Activated T-cell treated with anti-CD3 and anti-CD28 coated beads for 48 hours (primary cell): ENCODE data around the gene CDH13.

Source experiments
- DNase-seq: peaks from one replicate; pipeline ENCODE4 v3.0.0-alpha.2; 2020; ENCODE audit warnings: low read depth

CDH13 gene

DNA sequence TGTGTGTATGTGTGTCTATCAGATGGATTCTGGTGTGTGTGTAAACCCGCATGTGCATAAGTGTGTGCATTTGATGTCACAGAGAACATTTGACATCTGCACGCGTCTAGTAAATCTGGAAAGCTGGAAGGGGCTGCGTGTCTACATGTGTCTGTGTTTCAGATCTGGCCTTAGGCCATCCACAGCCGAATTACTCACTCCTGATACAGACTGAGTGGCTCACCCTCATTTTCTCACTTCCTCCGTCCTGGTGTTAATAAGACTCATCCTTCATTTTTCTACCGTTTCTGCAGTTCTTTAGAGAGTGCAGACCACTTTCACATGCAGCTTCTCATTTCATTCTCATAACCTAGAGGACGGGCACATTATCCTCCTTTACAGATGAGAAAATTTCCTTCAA is 491.6 kb downstream of the CDH13 start:
- no peak for DNase-seq

DNA sequence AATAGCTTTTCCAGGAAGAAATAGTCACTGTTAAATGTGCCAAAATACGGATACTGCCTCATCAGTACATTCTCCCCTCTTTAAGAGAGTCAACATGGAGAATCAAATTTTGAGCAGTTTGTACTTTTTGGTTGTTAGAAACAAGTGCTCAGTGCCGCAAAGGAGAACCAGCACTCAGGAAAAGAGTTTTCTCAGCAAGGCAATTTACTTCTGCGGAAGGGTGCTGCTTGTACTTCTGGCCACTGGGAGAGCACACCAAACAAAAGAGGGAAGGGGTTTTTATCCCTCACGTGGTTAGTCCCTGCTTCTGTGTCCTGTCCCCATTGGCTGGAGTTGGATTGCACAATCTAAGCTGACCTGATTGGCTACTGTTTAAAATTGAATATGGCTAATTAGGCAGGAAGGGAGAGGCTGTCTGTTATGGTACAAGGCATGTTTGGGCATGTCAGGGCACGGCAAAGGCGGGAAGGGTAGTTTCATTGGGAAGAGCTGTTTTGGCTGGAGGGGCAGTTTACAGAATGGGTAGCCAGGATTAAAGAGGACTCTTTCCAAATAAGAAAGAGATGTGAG is 499.3 kb downstream of the CDH13 start:
- DNase-seq, result no peak

DNA sequence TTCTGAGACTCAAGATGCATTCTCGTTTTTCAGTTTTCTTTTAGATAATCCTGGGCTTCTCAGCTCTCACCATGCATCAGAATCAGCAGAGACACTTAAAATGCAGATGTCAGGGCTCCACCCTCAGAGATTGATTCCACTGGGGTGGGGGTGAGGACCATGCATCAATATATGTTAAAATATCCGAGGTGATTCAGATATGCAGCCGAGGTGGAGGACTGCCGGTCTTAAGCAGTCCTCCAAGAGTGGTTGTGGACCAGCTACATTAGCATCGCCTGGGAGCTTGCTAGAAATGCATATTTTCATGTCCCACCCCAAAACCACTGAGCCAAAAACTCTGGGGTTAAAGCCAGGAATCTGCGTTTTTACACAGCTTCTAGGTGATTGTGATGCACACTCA is 501.3 kb downstream of the CDH13 start:
- DNase-seq, result no peak

DNA sequence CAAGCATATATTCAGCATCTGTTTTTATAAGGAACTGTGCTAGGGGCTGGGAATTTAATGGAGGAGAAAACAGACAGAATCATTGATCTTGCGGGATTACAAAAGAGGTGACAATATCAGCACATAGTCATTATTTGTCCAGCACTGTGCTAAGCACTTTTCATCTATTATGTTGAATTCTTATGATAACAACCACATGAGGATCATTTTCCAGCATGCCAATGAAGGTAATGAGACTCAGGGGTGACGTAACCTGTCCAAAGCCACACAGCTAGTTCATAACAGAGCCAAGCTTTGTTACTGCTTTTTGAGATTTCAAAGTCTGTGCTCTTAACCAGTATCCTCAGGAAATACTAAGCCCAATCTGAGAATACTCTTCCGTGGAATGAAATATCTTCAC is 503.3 kb downstream of the CDH13 start:
- no peak for DNase-seq

DNA sequence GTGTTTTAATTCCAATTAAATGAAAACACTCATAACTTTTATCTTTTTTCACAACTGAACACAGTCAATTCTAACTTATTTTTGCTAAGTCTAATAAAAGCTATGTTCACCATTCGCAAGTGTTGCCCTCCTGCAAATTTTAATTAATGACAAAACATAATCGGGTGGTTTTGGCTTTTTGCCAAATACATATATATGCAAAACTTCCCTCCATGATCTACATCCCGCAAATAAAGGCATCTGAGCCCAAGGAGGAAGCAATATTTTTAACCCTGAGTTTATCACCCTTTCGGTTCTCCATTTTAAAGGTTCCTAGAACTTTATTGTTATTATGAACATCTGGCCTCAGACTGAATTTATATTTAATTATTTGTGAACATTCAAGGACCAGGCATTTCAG is 507.9 kb downstream of the CDH13 start:
- no peak for DNase-seq

DNA sequence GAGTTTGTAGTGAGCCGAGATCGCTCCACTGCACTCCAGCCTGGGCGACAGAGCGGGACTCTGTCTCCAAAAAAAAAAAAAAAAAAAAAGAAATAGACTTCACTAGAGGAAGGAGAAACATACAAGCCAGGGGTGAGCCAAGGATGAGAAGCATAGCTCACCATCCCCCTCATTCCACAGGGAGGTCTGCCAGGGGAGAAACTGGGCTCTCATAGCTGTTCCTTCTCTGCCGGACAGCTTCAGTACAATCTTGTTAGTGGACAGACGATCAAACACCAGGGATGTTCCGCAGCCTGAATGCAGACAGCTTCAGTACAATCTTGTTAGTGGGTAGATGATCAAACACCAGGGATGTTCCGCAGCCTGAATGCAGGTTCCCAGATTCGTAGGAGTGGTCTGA is 509.6 kb downstream of the CDH13 start:
- DNase-seq, result no peak

DNA sequence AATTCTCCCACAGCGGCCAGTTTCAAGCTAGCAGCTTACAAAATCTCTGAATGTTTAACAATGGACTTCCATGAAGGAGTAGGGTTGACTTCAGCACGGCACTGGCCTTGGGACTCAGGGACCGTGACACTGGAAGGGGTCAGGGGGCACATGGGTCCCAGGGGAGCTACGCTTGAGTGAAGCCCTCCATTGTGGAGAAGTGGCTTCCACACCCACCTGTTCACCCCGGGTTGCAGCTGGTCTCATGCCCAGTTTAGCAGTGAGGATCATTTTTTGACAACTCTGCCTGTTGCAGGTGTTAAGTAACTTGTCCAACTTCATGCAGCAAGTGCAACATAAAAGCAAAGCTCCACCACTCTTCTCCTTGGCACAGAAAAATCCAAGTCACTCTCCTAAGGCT is 510.2 kb downstream of the CDH13 start:
- DNase-seq, result no peak

DNA sequence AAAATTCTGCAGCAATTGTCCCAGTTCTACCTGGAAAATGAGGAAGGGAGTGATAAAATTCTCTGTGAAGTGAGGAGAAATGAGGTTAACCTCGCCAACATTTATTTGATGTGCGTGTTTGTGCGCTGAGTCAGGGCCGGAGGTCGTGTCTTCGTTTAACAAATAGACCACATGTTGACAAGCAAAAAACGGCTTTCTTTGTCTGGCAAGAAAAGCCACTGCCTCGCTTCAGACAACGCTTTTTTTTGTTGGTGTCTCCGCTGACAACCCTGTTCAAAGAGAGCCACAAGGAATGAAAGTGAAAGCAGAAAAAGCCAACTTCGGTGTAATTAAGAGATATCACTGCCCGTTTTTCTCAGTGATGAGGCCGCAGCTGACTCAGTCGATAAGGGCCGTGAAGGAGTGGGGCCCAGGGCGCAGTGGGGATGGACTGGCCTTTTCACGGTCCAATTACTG is 510.6 kb downstream of the CDH13 start:
- DNase-seq, result no peak

DNA sequence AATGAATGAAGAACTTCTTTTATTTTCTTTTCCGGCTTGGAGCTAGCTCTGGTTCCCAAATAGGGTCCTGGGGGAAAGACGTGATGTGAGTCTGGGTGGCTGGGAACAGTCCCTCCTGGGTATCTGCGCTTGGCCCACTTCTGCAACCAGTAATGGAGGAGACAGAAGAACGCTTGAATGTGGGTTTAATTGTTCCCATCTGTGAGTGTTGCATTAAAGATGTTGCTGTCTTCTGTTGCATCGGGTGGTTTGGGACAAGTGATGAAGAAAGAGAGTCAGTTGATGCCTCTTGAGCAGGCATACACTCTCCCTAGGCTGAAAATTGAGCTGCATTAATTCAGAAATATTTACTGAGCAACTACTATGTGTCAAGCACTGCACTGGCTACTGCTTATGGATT is 511.1 kb downstream of the CDH13 start:
- no peak for DNase-seq

DNA sequence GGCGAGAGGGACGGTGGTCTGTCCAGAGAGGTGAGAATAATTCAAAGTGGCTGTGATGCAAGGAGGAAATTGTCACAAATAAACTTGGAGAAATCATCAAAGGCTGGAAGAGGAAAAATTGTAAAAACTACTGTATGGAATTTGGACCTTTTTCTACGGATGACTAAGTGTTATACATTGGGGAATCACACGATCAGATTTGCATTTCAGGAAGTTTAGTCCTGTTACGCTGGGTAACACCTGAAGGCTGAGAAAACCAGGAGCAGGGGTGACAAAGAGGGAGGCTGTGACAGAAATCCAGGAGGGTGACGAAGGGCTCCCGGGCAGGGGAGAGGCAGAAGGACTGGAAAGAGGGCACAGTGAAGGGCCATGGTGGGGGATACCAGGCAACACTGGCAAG is 511.7 kb downstream of the CDH13 start:
- no peak for DNase-seq

DNA sequence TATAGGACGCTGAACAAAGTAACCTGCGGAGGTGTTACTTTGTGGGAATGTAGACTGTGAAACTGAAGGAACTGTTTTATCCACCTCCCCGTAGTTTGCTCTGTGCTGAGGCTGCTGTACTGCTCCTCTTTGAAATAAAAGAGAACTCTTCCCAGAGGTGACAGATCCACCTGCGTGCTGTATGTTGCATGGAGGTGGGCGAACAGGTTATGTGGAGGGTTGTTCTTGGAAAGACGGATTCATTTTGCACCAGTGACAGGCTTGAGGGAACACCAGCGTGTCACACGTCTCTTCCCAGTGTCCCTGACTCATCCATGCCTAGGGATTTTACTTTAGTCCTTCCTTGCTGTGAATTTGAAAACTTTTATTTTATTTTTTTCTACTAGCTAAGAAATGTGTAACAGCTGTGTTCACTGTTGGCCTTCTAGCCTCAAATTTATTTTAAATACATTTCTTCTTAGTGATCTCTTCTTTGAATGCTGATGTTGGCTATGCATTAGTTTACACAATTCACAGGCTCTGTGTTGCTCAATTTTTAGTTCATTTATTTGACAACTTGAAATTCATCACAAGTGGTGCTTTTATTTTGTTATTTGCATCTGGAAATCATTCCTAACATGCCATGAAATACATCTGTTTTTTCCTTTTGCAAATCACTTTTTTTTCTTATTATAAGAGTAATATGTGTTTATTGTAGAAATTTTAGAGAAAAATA is 512.4 kb downstream of the CDH13 start:
- DNase-seq, result no peak

DNA sequence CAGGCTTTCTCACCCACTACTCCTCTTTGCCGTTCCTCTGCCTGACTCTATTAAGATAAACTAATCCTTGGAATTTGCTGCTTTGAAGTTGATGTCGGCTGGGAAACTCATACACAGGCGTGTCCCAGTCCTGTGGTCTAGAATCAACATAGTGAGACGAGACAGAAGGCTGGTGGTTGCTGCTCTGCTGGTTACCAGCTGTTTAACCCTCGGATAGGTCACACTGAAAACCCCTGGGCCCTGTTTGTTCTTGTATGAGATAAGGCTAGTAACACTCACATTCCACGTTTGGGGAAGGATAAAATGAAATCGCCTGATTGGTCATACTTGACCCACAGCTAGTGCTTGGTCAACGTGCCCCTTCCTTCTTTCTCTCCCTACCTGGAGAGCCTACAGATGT is 517.0 kb downstream of the CDH13 start:
- no peak for DNase-seq

DNA sequence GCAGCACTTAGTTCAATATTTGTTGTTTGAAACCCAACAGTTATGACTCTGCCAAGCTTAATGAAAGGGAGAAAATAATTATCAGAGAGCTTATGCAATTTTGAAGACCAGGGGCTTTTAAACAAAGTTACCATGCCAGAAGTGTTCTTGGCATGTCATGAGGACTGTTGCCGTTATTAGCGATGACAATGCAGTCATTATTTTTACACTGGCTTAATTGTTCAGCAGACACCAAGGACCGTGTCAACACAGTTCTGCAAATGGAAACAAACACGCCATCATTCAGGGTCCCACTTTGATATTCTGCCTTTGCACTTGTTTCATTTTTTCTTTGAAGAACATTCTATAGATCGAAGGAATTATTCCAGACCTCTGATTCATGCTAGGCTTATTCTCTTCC is 518.5 kb downstream of the CDH13 start:
- DNase-seq, result no peak

DNA sequence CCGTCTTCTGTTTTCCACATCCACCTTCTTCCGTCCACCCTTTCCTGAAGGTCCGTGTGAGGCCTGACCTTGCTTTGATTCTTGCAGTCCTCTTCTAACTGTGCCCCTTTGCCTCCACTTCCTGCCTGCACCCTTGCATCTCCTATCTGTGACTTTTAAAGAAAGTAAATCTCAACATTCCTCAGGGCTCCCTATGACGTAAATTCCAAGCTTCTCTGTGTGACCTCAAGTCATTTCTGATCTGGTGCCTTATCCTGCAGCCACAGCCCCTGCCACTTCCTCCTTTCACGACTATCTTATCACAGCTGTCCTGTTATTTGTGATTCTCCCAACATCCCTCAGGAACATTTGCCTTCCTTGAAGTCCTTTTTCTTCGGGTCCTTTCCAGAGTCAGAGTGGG is 520.5 kb downstream of the CDH13 start:
- DNase-seq, result no peak

DNA sequence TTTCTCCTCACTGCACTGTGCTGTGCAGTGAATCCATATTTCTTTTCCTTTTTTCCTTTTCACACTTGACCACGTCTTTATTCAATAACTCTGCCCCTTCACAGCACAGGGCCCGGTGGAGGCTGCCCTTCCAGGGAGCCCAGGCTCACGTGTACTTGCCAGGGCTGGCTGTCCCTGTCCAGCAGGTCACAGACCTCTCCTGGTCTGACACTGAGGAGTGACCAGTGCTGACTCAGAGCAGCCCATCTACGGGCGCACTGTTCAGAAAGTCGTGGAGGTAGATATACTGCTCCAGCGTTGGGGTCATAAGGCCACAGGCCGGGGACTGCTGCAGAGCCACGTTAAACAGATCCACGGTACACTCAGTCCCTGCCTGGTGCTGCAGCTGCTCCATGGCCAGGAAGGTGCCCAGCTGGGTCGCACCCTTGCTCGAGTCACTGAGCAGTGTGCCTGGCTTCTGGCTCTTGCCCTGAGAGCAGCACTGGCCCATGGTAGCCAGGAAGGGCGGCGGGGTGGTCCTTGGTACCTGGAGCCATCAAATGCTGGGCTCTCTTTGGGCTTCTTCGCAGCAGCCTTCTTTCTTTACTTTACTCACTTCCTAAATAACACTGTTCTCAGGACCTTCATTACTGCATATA is 531.7 kb downstream of the CDH13 start:
- no peak for DNase-seq

DNA sequence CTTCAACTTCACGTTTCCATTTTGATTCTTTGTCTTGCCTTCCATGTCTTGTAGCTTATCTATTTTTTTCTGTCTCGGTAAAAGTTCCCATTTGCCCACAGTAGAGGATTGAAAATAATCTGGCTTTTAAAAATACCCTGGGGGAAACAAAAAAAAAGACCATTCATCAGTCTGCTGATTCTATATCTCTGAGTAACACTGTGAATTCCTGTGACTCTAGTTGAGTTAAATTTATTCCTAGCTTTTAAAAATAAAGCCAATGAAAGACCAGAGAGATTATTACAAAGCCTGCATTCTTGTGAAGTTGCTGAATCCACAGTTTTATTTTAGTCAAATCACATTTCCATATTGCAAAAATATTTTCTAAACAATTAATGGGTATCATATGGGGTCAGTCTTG is 532.3 kb downstream of the CDH13 start:
- no peak for DNase-seq

DNA sequence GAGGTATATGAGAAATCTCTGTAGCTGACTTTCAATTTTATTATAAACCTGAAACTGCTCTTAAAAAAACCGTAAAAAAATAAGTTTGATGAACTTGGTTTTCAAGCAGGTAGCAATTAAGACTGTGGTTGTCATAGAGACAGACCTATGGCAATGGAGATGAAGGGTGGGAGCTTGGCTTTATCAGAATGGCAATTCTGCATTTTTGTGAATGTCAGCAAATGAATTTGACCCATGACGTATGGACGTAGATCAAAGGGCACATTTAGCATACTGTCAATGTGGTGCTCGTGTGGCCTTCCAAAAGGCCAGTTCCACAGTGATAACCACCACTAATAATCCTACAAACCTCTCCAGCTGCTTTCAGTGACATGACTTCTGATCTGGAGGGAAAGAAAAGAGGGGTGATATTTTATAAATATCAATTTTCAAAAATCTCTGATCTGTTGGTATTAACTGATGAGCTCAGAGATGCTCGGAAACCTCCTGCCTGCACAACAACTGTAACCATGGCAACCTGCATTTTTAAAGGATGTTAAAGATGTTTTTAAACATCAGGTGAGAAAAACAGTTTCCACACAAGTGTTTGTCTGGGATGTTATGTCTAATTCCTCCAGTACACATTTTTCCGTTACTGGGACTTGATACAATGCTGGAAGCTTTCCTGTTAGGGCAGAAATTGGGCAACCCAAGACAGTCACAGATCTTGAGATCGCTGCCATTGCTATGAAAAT is 533.7 kb downstream of the CDH13 start:
- DNase-seq, result no peak

DNA sequence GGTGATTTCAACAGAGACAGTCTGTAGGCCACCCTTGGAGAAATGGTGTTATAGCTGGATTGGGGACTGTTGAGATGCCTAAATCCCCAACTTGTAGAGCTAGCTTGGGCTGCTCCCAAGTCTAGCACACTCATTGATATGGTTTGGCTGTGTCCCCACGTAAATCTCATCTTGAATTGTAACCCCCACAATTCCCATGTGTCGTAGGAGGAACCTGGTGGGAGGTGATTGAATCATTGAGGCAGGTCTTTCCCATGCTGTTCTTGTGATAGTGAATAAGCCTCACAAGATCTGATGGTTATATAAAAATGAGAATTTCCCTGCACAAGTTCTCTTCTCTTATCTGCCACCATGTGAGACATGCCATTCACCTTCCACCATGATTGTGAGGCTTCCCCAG is 536.0 kb downstream of the CDH13 start:
- no peak for DNase-seq

DNA sequence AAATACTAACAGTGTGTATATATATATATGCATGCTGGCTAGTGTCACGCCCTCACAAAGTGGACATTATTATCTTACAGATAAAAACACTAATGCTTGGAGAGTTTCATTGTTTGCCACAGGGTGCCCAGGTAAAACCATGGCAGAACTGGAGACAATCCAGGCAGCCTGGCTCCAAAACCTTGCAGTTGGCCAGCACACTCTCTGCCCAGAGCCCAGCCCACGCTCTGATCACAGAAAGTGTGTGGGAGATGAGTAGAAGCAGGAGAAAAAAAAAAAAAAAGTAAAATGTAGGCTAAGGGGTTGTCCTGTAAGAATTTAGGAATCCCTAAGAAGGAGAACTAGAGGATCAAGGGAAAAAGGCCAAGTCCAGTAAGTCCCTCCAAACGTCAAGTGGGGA is 538.0 kb downstream of the CDH13 start:
- no peak for DNase-seq

DNA sequence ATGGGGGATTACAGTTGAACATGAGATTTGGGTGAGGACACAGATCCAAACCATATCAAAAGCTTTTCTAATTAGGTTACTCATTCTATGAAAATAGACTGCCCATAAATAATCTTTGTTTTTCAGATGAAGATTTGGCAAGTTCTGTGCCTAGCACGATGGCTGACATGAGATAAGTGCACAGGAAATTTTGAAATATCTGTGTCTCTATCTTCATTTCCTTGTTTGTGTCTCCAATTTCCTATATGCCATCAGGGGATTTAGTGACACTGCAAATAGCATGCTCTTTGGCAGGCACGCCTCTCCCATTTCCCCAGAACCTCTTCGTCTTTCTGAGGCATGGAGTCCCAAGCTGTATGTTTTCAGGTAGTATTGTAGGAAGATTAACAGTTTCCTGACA is 544.6 kb downstream of the CDH13 start:
- no peak for DNase-seq

DNA sequence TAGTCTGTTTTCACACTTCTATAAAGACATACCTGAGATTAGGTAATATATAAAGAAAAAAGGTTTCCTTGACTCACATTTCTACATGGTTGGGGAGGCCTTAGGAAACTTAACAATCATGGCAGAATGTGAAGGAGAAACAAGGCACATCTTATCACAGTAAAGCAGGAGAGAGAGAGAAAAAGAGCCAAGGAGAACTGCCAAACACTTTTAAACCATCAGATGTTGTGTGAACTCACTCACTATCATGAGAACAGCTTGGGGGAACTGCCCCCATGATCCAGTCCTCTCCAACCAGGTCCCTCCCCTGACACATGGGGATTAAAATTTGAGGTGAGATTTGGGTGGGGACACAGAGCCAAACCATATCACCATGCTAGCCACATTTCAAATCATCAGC is 547.9 kb downstream of the CDH13 start:
- no peak for DNase-seq

DNA sequence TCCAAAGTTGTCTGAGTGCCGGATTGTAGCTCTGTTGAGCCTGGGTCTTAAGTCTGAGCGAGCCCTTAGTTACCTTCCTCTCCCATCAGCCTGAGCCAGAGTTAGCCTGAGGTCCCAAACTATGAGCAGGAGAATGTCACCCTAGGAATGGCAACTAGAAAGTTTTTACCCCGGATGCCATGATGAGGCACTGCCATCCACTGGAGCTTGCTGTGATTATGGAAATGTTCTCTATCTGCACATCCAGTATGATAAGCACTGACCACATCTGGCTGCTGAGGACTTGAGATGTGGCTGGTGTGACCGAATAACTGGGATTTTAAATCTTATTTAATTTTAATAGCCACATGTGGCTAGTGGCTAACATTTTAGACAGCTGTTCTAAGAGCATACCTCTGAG is 550.0 kb downstream of the CDH13 start:
- DNase-seq, result no peak

DNA sequence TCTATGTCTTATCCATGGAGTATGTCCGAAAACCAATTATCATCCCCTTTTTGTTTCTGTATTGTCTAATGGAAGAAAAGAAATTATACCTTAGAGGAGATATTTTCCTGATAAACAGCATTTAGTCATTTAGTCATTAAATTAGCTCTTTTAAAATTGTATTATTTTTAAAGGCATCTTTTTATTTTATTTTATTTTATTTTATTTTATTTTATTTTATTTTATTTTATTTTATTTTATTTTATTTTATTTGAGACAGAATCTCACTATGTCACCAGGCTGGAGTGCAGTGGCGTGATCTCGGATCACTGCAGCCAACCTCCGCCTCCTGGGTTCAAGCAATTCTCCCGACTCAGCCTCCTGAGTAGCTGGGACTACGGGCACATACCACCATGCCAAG is 559.1 kb downstream of the CDH13 start:
- no peak for DNase-seq
